ENCODE results near the gene CEP350. TPM values are rescaled to one million over a fixed set of nuclear protein-coding genes. Genes with fewer than 3 reads are reported as not detected.

CEP350 gene
- total and polyA plus RNA-seq, 10 of the 15 experiments (the other 5 are each of a cell fraction or from before 2014, with no cell fraction given) = 5.2 to 46.0 (median 23.1) TPM

DNA sequence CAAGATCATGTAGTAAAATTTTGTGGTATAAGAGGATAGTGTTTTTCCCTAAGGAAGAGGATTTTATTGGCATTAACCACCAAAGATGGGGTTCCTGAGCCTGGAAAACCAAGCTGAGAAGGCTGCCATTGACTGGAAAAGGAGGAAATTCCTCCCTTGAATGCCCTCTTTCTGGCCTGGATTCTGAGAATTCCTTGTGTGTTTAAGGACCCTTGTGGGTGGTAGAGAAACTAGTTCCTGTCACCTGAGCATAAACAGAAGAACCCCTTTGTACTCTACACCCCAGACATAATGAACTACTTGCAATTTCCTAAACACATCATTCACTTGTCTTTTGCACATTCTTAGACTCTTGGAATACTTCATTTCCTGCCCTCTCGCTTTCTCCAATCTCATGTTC lies 33.1 kb upstream of the CEP350 start:
- H4K20me1 ChIP-seq (ENCODE audit: control insufficient read depth, insufficient read depth) = no peaks in the 10 kb centered on the region
- POLR2A ChIA-PET = interaction anchor here (0.6 kb wide), 1 partner anchor 126 kb away, joined by 3 read pairs; no protein-coding TSS in a partner anchor
- no peaks in the 10 kb centered on the region for H3K9me3 ChIP-seq (replicated peaks; ENCODE audit: control insufficient read depth, insufficient read depth, low read length)
- H3K4me3 ChIP-seq = no peak overlapping the region
- no peak overlapping the region for H3K27ac ChIP-seq (ENCODE audit: control insufficient read depth, insufficient read depth)
- in situ Hi-C loops (cut with MboI) = no loop called here
- no TSS peak for BruUV-seq (replicated peaks)
- 92% methylated on average over 1 of the region's 1 CpG for WGBS (ENCODE audit: insufficient coverage, insufficient replicate concordance, low lambda C conversion rate, missing lambda C conversion rate)
- no peak for ATAC-seq
- TF ChIP-seq POU2F2 (IDR thresholded peaks at IDR 0.05; ENCODE audit: borderline replicate concordance, low read depth, low read length) = no peak
- TF ChIP-seq, protein P1, sequence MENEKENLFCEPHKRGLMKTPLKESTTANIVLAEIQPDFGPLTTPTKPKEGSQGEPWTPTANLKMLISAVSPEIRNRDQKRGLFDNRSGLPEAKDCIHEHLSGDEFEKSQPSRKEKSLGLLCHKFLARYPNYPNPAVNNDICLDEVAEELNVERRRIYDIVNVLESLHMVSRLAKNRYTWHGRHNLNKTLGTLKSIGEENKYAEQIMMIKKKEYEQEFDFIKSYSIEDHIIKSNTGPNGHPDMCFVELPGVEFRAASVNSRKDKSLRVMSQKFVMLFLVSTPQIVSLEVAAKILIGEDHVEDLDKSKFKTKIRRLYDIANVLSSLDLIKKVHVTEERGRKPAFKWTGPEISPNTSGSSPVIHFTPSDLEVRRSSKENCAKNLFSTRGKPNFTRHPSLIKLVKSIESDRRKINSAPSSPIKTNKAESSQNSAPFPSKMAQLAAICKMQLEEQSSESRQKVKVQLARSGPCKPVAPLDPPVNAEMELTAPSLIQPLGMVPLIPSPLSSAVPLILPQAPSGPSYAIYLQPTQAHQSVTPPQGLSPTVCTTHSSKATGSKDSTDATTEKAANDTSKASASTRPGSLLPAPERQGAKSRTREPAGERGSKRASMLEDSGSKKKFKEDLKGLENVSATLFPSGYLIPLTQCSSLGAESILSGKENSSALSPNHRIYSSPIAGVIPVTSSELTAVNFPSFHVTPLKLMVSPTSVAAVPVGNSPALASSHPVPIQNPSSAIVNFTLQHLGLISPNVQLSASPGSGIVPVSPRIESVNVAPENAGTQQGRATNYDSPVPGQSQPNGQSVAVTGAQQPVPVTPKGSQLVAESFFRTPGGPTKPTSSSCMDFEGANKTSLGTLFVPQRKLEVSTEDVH (IDR thresholded peaks at IDR 0.05; ENCODE audit: low read depth, partially characterized antibody) = no peak
- no peak for TF ChIP-seq STAT1 (conservative IDR thresholded peaks at IDR 0.05)
- TF ChIP-seq KDM1A (IDR thresholded peaks at IDR 0.05; ENCODE audit: borderline replicate concordance) = no peak
- TF ChIP-seq YY1 (IDR thresholded peaks at IDR 0.05; ENCODE audit: low read depth, low read length) = no peak
- no peak for TF ChIP-seq GATAD2B (conservative IDR thresholded peaks at IDR 0.05; ENCODE audit: low read depth)
- no peak for TF ChIP-seq BHLHE40 (IDR thresholded peaks at IDR 0.05; ENCODE audit: borderline replicate concordance in 1 of 2, low read depth in 2 of 2, low read length in 1 of 2)
- TF ChIP-seq MEF2A (IDR thresholded peaks at IDR 0.05; ENCODE audit: insufficient read depth, low read depth, low read length) = no peak
- TF ChIP-seq, protein P2, sequence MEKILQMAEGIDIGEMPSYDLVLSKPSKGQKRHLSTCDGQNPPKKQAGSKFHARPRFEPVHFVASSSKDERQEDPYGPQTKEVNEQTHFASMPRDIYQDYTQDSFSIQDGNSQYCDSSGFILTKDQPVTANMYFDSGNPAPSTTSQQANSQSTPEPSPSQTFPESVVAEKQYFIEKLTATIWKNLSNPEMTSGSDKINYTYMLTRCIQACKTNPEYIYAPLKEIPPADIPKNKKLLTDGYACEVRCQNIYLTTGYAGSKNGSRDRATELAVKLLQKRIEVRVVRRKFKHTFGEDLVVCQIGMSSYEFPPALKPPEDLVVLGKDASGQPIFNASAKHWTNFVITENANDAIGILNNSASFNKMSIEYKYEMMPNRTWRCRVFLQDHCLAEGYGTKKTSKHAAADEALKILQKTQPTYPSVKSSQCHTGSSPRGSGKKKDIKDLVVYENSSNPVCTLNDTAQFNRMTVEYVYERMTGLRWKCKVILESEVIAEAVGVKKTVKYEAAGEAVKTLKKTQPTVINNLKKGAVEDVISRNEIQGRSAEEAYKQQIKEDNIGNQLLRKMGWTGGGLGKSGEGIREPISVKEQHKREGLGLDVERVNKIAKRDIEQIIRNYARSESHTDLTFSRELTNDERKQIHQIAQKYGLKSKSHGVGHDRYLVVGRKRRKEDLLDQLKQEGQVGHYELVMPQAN (conservative IDR thresholded peaks at IDR 0.05) = no peak
- no peaks in the 10 kb centered on the region for H3K27me3 ChIP-seq (replicated peaks in 1 of 2; ENCODE audit: control insufficient read depth in 2 of 2, insufficient read depth in 2 of 2, low read length in 1 of 2)
- H3K4me1 ChIP-seq (ENCODE audit: control insufficient read depth, insufficient read depth, low read length) = no peaks in the 10 kb centered on the region
- no peak for FAIRE-seq
- H3K79me2 ChIP-seq (ENCODE audit: control insufficient read depth, insufficient read depth, low read length) = no peaks in the 10 kb centered on the region
- no peak overlapping the region for H3K9ac ChIP-seq (ENCODE audit: control insufficient read depth, insufficient read depth, low read length)
- no peak overlapping the region for H2AFZ ChIP-seq (ENCODE audit: control insufficient read depth, low read depth, low read length)
- RAD21 ChIA-PET (ENCODE audit: unreplicated experiment) = no interaction called here
- DNase-seq (ENCODE audit: low read depth, low spot score) = no peak
- CTCF ChIA-PET = interaction anchor here (1.1 kb wide), 1 partner anchor 20 kb away, joined by 3 read pairs; no protein-coding TSS in a partner anchor
- H3K36me3 ChIP-seq (ENCODE audit: control insufficient read depth in 2 of 2, insufficient read depth in 2 of 2, low read length in 1 of 2) = peaks cover 5 to 18% of the 10 kb centered on the region in 2 experiments; a peak in 3 of 4 replicates
- H3K4me2 ChIP-seq (ENCODE audit: control insufficient read depth, insufficient read depth) = no peak overlapping the region
- SMC1A ChIA-PET (ENCODE audit: uncharacterized antibody, unreplicated experiment) = interaction anchor here (0.8 to 1.5 kb wide), 2 partner anchors 10 to 32 kb away, joined by 3 to 7 read pairs; no protein-coding TSS in a partner anchor
- intact Hi-C loops (cut with micrococcal nuclease; ENCODE audit: unreplicated experiment) = no loop called here

Data from GM12878 (cell line).